K562 (cell line): Measurements from ENCODE around the gene MAN1B1. TPM values are rescaled to one million over a fixed set of nuclear protein-coding genes. Genes with fewer than 3 reads are reported as not detected.

Experiments used
- polyA plus RNA-seq, 8 experiments: library from polyadenylated mRNA; depleted of rRNA in 4 of 8; stranded (reverse) in 5 of 8; unstranded in 3 of 8; fragments of >200 nt; fragmentation: Nextera tagmentation in 2 of 8; fragmentation: Illumina TruSeq in 1 of 8; extraction: Ambion mirVana in 2 of 8; extraction: Trizol in 1 of 8; gene quantifications; 2 replicates each; pipeline versions ENCODE4 v1.2.1 to v1.2.3, GENCODE V29; 2011 to 2014; ENCODE audit warnings: inconsistent platforms in 1 of 8, missing spikeins in 1 of 8
- total RNA-seq, 7 experiments: library from RNA; depleted of rRNA in 6 of 7; stranded (reverse); fragments of >200 nt in 6 of 7; fragmentation: Illumina TruSeq in 2 of 7; extraction: Trizol in 2 of 7; gene quantifications; 2 replicates each; pipeline versions ENCODE4 v1.2.1 to v1.2.3, GENCODE V29; 2011 to 2021; ENCODE audit warnings: low replicate concordance in 1 of 7
- TF ChIP-seq, protein P1 (sequence below), 2 experiments: fragments of 450-650 bp; formaldehyde crosslinking in 1 of 2; IDR thresholded peaks; 2 replicates each; pipeline versions ENCODE4 v1.4.0 to v1.6.1; 2014 to 2020; ENCODE audit warnings: mild to moderate bottlenecking in 2 of 2, borderline replicate concordance in 1 of 2, low read depth in 1 of 2

Gene MAN1B1
- total and polyA plus RNA-seq, 9 of the 15 experiments (the other 6 are each of a cell fraction or from before 2014, with no cell fraction given), result 0.55 to 36.6 (median 27.3) TPM

GRCh38 chr9:137067860-137068538, 18.8 kb upstream of the MAN1B1 start (continued):
- TF ChIP-seq, protein P1, sequence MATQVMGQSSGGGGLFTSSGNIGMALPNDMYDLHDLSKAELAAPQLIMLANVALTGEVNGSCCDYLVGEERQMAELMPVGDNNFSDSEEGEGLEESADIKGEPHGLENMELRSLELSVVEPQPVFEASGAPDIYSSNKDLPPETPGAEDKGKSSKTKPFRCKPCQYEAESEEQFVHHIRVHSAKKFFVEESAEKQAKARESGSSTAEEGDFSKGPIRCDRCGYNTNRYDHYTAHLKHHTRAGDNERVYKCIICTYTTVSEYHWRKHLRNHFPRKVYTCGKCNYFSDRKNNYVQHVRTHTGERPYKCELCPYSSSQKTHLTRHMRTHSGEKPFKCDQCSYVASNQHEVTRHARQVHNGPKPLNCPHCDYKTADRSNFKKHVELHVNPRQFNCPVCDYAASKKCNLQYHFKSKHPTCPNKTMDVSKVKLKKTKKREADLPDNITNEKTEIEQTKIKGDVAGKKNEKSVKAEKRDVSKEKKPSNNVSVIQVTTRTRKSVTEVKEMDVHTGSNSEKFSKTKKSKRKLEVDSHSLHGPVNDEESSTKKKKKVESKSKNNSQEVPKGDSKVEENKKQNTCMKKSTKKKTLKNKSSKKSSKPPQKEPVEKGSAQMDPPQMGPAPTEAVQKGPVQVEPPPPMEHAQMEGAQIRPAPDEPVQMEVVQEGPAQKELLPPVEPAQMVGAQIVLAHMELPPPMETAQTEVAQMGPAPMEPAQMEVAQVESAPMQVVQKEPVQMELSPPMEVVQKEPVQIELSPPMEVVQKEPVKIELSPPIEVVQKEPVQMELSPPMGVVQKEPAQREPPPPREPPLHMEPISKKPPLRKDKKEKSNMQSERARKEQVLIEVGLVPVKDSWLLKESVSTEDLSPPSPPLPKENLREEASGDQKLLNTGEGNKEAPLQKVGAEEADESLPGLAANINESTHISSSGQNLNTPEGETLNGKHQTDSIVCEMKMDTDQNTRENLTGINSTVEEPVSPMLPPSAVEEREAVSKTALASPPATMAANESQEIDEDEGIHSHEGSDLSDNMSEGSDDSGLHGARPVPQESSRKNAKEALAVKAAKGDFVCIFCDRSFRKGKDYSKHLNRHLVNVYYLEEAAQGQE (IDR thresholded peaks at IDR 0.05; ENCODE audit: borderline replicate concordance), result peak; percentile 32; the same call in 1 of the 2 replicates
- TF ChIP-seq, protein P1 (CRISPR knock-in tag; IDR thresholded peaks at IDR 0.05; ENCODE audit: low read depth), result 0 out of 2 replicates have a peak, but pooled peaks have one; percentile 44
